ENCODE results near the gene IL3. TPM values are rescaled to one million over a fixed set of nuclear protein-coding genes. Genes with fewer than 3 reads are reported as not detected.

IL3 gene
- total RNA-seq, 2 experiments from 2014 or later = 0.25 to 0.98 TPM

GRCh38 chr5:132021654-132022053 lies 38.8 kb upstream of the IL3 start:
- no peak for TF ChIP-seq CTCF (IDR thresholded peaks at IDR 0.05)
- no peak overlapping the region for H3K4me3 Mint-ChIP-seq
- H3K27me3 Mint-ChIP-seq = peaks cover 7% of the 10 kb centered on the region
- H3K4me1 Mint-ChIP-seq (ENCODE audit: low read depth) = peaks cover 37% of the 10 kb centered on the region
- H3K36me3 Mint-ChIP-seq (ENCODE audit: low read depth) = no peaks in the 10 kb centered on the region
- ATAC-seq = no peak
- no peak overlapping the region for H3K27ac Mint-ChIP-seq
- intact Hi-C loops (cut with micrococcal nuclease) = loop anchor here (5.0 kb wide), 1 partner anchor 36 kb away; no protein-coding TSS in a partner anchor
- no peaks in the 10 kb centered on the region for H3K9me3 Mint-ChIP-seq
- ChIA-PET CTCF (interaction anchor here (0.9 to 1.9 kb wide), 4 partner anchors 10 to 43 kb away, joined by 3 to 5 read pairs (median 4); partner anchors contain the start of gene ACSL6), POLR2A (interaction anchor here (0.7 to 1.0 kb wide), 2 partner anchors 12 to 459 kb away, joined by 3 to 5 read pairs; no protein-coding TSS in a partner anchor)
- DNase-seq = no peak

- CTCF ChIA-PET = interaction anchor here (1.9 kb wide), 1 partner anchor 40 kb away, joined by 5 read pairs; no protein-coding TSS in a partner anchor
- Mint-ChIP-seq H3K4me1 (ENCODE audit: low read depth) (peaks cover 29% of the 10 kb centered on the region), H3K9me3 (no peaks in the 10 kb centered on the region), H3K27me3 (peaks cover 2% of the 10 kb centered on the region), H3K4me3 (no peak overlapping the region), H3K36me3 (ENCODE audit: low read depth) (no peaks in the 10 kb centered on the region), H3K27ac (peak overlapping the region; percentile 43)
- no peak for TF ChIP-seq CTCF (IDR thresholded peaks at IDR 0.05)
- peak; percentile 61 for DNase-seq
- intact Hi-C loops (cut with micrococcal nuclease) = loop anchor here (5.0 kb wide), 1 partner anchor 35 kb away; no protein-coding TSS in a partner anchor
- POLR2A ChIA-PET = interaction anchor here (0.6 kb wide), 1 partner anchor 88 kb away, joined by 3 read pairs; no protein-coding TSS in a partner anchor
- ATAC-seq = no peak
Observed at GRCh38 chr5:132022737-132023136, 37.7 kb upstream of the IL3 start.

GRCh38 chr5:132023258-132024116 lies 37.0 kb upstream of the IL3 start:
- POLR2A ChIA-PET = no interaction called here
- DNase-seq = no peak
- H3K4me3 Mint-ChIP-seq = no peak overlapping the region

GRCh38 chr5:132024117-132024435 lies 36.4 kb upstream of the IL3 start:
- Mint-ChIP-seq H3K27me3 (no peaks in the 10 kb centered on the region), H3K9me3 (no peaks in the 10 kb centered on the region), H3K4me3 (no peak overlapping the region), H3K4me1 (ENCODE audit: low read depth) (peaks cover 22% of the 10 kb centered on the region), H3K27ac (no peak overlapping the region), H3K36me3 (ENCODE audit: low read depth) (no peaks in the 10 kb centered on the region)
- intact Hi-C loops (cut with micrococcal nuclease) = loop anchor here (5.0 kb wide), 1 partner anchor 33 kb away; no protein-coding TSS in a partner anchor
- TF ChIP-seq CTCF (IDR thresholded peaks at IDR 0.05) = no peak
- POLR2A ChIA-PET = no interaction called here
- ATAC-seq (no peak), DNase-seq (no peak)
- CTCF ChIA-PET = no interaction called here

More at GRCh38 chr5:132023258-132024116, 37.0 kb upstream of the IL3 start:
- Mint-ChIP-seq H3K9me3 (no peaks in the 10 kb centered on the region), H3K27ac (peak overlapping the region; percentile 43), H3K27me3 (no peaks in the 10 kb centered on the region), H3K4me1 (ENCODE audit: low read depth) (peaks cover 27% of the 10 kb centered on the region), H3K36me3 (ENCODE audit: low read depth) (no peaks in the 10 kb centered on the region)
- no peak for TF ChIP-seq CTCF (IDR thresholded peaks at IDR 0.05)
- CTCF ChIA-PET = interaction anchor here (0.6 kb wide), 1 partner anchor 40 kb away, joined by 3 read pairs; no protein-coding TSS in a partner anchor
- intact Hi-C loops (cut with micrococcal nuclease) = loop anchor here (5.0 kb wide), 1 partner anchor 34 kb away; no protein-coding TSS in a partner anchor
- no peak for ATAC-seq

Measured in activated CD8-positive, alpha-beta T cell treated with anti-CD3 and anti-CD28 coated beads for 36 hours (primary cell).